Activated T-helper 1 cell treated with anti-CD3 and anti-CD28 coated beads, Interleukin-12 subunit alpha, Interleukin-12 subunit beta, Interleukin-2, Interleukin-4 antibody, amounts not matched to agents 30 ng/mL and 10 ng/mL and 1 ng/mL, durations not matched to agents 14 hours and 24 hours and 36 hours (primary cell): ENCODE measurements around the gene GIMAP6. TPM values are rescaled to one million over a fixed set of nuclear protein-coding genes. Genes with fewer than 3 reads are reported as not detected.
"Not testable (repeated sequence)": the region's sequence is repeated elsewhere in the genome, so short reads cannot be mapped to it uniquely, and the experiment has no call there.

ENCODE experiments used
- DNase-seq: peaks from one replicate; pipeline ENCODE4 v3.0.0; 2021; ENCODE audit warnings: low spot score
- H3K27ac Mint-ChIP-seq: one replicate; pipeline ENCODE4 v1.8.0; 2021; ENCODE audit warnings: mild to moderate bottlenecking, mixed read lengths
- H3K27me3 Mint-ChIP-seq: one replicate; pipeline ENCODE4 v1.8.0; 2022; ENCODE audit warnings: mild to moderate bottlenecking, moderate library complexity, mixed read lengths; ENCODE audit not compliant: insufficient read depth
- H3K36me3 Mint-ChIP-seq: one replicate; pipeline ENCODE4 v1.8.0; 2021; ENCODE audit warnings: low read depth, mixed read lengths
- H3K4me1 Mint-ChIP-seq: one replicate; pipeline ENCODE4 v1.8.0; 2021; ENCODE audit warnings: low read depth, mixed read lengths
- H3K4me3 Mint-ChIP-seq: one replicate; pipeline ENCODE4 v1.8.0; 2021; ENCODE audit warnings: mild to moderate bottlenecking, moderate library complexity, mixed read lengths
- H3K9me3 Mint-ChIP-seq: one replicate; pipeline ENCODE4 v1.8.0; 2021; ENCODE audit warnings: mixed read lengths
- intact Hi-C: fragments of 100-400 bp; cut with micrococcal nuclease; formaldehyde crosslinking; loops from one replicate; pipeline ENCODE4 v1.15.1; 2024
- total RNA-seq: library from RNA; stranded (reverse); gene quantifications from 2 replicates; pipeline ENCODE4 v1.2.3, GENCODE V29; 2022

Gene GIMAP6
- total RNA-seq, 1 donor from 2014 or later: 41.3 TPM

DNA sequence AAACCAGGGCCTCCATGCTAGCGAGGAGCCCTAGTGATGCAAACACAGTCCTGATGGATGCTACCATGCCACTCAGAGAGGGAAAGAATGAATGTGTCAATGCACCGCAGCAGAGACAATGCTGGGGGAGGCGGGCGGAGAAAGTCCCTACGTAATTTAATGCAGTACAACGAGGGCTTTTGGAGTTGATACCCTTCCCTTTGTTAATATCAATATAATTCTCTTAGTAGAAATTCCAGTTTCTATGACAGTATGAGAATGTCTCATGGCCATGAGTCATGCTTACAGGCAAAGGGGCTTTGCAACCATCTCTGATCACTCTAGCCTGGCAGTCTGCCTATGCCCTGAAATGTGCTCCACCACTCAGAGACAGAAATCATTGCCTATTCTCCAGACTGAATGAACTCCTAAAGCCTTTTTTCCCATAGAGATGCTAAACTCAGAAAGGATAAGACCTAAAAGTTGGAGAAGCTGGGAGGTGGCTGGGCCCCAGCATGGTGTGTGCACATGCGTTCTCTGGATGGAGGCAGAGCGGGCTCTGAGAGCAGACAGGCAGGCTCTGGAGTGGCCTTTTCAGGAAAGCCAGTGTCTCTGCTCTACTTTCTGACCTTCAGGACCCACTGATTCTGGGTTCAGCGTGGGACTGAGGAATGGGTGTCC, 33.0 kb upstream of the GIMAP6 start:
- Mint-ChIP-seq H3K4me1 (peaks cover 100% of the 10 kb centered on the region), H3K9me3 (peaks cover 10% of the 10 kb centered on the region), H3K27me3 (no peaks in the 10 kb centered on the region), H3K4me3 (peak overlapping the region; percentile 69), H3K27ac (peak overlapping the region; percentile 91), H3K36me3 (peaks cover 19% of the 10 kb centered on the region)
- intact Hi-C loops: loop anchor here (5.0 kb wide), 4 partner anchors 163 to 362 kb away; partner anchors contain the start of genes ABCB8, ACTR3C, LRRC61 and ZNF775
- DNase-seq: no peak

DNA sequence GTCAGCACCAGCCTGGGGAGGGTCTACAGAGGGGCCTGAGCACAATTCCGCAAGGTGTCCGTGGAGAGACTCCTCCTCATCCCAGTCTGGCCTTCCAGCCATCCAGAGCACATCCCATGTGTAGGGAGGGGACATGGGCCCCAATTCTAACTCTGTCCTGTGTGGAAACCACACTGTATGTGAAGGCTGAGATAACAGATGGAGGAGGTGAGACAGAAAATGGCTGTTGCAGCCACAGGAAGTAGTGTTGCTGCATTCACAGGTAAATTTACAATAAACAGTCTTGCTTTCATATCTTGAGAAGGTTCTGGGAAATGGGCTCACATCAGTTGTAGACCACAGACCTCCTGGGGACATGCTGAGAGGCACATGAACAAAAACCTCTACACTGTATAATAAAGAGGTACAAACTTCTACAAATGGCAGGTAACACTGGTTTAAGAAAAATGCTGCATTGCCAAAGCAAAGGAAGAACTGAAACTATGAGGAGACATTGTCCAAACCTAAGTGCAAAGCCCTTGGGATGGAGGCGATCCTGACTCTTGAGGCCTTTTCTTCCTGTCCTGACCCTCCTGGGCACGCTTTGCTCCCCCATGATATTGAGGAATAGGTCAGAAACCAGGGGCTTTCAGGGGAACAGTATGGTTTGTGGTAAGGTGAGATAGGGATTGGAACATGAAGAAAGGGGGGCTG, 31.8 kb upstream of the GIMAP6 start:
- Mint-ChIP-seq H3K27me3 (no peaks in the 10 kb centered on the region), H3K27ac (peak overlapping the region; percentile 91), H3K36me3 (peaks cover 21% of the 10 kb centered on the region), H3K4me3 (peak overlapping the region; percentile 69), H3K4me1 (peaks cover 90% of the 10 kb centered on the region), H3K9me3 (peaks cover 9% of the 10 kb centered on the region)
- DNase-seq: peak; percentile 61
- intact Hi-C loops: no loop called here

DNA sequence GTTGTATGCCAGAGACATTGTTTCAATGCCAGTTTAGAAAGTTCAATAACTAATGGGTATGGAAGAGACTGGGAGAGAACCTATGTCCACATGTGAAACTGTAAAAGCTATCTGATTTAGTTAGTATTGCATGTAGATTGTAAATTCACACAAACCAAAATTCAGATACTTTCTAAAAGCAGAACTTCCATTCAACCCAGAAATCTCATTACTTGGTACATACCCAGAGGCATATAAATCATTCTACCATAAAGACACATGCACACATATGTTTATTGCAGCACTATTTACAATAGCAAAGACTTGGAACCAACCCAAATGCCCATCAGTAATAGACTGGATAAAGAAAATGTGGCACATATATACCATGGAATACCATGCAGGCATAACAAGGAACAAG, 30.6 kb upstream of the GIMAP6 start:
- H3K27me3 Mint-ChIP-seq, DNase-seq, H3K9me3 Mint-ChIP-seq, intact Hi-C loops: not testable (repeated sequence)
- Mint-ChIP-seq H3K4me3 (peak overlapping the region; percentile 35), H3K27ac (peak overlapping the region; percentile 91), H3K4me1 (peaks cover 79% of the 10 kb centered on the region), H3K36me3 (peaks cover 20% of the 10 kb centered on the region)

DNA sequence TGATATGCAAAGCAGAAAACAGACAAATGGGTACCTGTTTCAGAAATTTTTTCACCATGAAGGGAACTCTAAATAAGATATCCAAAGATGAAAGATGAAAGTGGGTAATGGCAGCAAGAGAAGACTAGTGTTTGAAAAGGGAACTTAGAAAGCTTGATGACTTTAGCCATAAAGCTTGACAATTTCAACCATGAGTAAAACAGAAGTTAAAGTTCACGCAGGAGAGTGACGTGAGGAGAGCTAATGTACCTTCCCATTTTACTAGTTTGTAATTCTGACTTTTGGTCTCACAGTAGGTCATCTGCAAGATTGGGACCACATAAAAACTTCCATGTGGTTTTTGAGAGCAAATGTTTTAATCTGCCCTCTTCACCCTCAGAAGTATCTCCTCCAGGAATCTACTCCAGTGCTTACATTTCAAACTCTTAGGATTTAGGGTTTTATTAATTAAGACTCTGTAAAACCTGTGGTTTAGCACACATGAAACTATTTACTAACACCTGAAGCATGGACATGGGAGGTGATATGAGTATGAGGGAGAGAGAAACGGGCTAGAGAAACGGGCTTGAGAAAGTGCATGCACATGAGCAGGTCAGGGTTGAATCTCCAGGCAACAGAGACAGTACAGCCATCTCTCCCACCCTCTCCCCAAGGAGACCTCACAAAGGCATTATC, 28.9 kb upstream of the GIMAP6 start:
- Mint-ChIP-seq H3K27ac (no peak overlapping the region), H3K36me3 (peaks cover 27% of the 10 kb centered on the region), H3K27me3 (no peaks in the 10 kb centered on the region), H3K9me3 (peaks cover 18% of the 10 kb centered on the region), H3K4me1 (peaks cover 61% of the 10 kb centered on the region), H3K4me3 (no peak overlapping the region)
- intact Hi-C loops: no loop called here
- DNase-seq: no peak

DNA sequence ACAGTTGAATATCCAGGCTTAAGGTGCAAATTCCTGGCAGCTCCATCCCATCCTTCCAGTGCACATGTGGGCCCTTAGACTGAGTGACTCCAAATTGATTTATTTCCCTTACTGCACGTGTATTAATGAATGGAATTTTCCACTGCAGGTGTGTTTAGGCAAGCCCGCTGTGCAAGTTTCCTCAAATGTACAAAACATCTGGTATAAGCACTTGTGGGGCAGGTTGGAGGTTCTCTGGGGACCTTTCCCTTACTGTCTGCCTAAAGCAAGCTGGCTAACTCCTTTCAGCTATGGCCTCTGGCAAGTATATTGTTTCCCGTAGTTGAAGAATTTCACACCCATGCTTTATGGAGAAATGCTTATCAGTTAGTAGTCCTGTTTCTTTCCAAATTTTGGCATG, 25.3 kb upstream of the GIMAP6 start:
- H3K4me1 Mint-ChIP-seq: peaks cover 34% of the 10 kb centered on the region
- peaks cover 42% of the 10 kb centered on the region for H3K9me3 Mint-ChIP-seq
- H3K27me3 Mint-ChIP-seq: no peaks in the 10 kb centered on the region
- peaks cover 37% of the 10 kb centered on the region for H3K36me3 Mint-ChIP-seq
- H3K4me3 Mint-ChIP-seq: no peak overlapping the region
- no peak overlapping the region for H3K27ac Mint-ChIP-seq
- no peak for DNase-seq
- intact Hi-C loops: no loop called here

DNA sequence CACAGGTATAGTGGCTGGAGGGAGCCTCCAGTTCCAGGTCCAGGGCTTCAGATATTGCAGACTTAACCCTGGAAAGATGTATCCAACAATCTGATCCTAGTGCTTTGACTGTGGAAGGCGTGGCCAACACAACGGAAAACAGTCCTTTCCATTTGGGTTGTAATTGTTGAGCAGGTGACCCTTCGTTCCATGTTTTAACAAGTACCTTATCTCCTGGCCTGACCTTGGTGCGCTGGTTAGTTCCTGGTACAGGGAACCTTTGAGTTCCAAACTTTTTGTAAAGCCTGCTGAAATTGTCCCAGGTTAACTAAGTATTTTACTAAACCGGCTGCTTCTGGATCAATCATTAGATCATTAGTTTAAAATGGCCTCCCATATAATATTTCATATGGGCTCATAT, 23.9 kb upstream of the GIMAP6 start:
- peaks cover 21% of the 10 kb centered on the region for H3K4me1 Mint-ChIP-seq
- DNase-seq: no peak
- no peak overlapping the region for H3K27ac Mint-ChIP-seq
- H3K4me3 Mint-ChIP-seq: no peak overlapping the region
- no peaks in the 10 kb centered on the region for H3K27me3 Mint-ChIP-seq
- intact Hi-C loops: no loop called here
- H3K9me3 Mint-ChIP-seq: peaks cover 56% of the 10 kb centered on the region
- peaks cover 30% of the 10 kb centered on the region for H3K36me3 Mint-ChIP-seq

DNA sequence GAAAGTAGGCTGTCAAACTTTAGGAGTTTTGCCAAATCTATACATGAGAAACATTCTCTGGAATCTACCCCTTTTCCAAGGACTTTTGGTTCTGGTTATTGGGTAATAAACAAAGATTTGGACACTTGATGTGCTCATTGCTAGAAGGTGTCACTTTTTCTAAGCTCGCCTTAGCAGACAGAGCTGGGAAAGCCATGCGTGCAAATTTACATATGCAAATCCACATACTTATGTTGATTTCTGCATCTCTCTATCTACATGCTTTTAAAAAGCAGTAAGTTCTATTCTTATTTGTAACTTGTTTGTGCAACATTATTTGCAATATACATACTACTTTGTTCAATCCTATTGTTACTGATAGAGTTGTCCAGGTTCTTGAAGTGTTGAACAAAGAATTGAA, 22.5 kb upstream of the GIMAP6 start:
- DNase-seq: no peak
- Mint-ChIP-seq H3K27ac (no peak overlapping the region), H3K9me3 (peaks cover 60% of the 10 kb centered on the region), H3K4me3 (no peak overlapping the region), H3K27me3 (no peaks in the 10 kb centered on the region), H3K36me3 (peaks cover 31% of the 10 kb centered on the region), H3K4me1 (peaks cover 16% of the 10 kb centered on the region)
- intact Hi-C loops: no loop called here

DNA sequence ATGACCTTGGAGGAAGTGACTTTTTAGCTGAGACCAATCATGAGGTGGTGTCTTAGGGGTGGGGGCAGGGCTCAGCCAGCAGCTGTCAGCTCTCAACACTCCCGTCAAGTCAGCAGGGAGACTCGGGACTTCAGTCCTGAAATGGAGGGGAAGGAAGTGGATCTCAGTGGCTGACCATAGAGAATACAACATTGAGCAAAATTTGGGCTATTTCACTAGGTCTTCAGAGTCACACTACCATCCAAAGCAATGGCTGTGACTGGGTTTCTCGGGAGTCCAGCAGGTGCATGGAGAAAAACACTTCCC, 16.8 kb upstream of the GIMAP6 start:
- Mint-ChIP-seq H3K36me3 (peaks cover 36% of the 10 kb centered on the region), H3K4me1 (peaks cover 45% of the 10 kb centered on the region), H3K27ac (peak overlapping the region; percentile 79), H3K9me3 (peaks cover 70% of the 10 kb centered on the region), H3K27me3 (no peaks in the 10 kb centered on the region), H3K4me3 (no peak overlapping the region)
- no peak for DNase-seq
- intact Hi-C loops: no loop called here

DNA sequence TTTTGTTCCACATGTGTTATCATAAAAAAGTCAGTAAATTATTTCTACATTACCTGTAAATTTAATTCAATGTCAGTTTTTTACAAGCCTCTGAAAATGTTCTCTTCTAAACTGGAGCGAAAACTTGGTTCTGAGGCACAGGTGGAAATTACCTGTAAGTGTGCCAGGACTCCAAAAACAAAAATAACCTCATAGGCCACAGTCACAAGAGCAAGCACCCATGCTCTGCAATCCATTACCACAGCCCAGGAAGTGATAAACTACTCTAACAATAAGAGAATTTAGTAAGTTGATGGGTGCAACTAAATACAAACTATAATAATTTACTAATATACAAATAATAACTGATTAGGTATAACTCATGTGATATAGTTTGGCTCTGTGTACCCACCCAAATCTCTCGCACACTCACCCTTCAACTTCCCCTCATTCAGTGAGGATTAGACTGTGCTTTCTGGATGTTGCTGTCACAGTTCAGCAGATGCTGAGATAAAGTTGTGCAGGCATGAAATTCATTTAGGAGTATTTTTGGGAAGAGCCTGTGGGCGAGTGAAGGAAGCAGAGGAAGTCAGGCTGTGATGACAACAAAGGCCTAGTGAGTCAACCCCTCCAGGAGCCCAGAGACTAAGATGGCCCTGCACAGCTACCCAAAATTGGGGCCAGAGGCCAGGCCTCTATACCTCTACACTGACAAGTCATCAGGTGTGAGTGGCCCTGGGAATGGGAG, 16.3 kb upstream of the GIMAP6 start:
- H3K27ac Mint-ChIP-seq: peak overlapping the region; percentile 79
- DNase-seq: no peak
- peak overlapping the region; percentile 26 for H3K4me3 Mint-ChIP-seq
- intact Hi-C loops: no loop called here
- no peaks in the 10 kb centered on the region for H3K27me3 Mint-ChIP-seq
- H3K4me1 Mint-ChIP-seq: peaks cover 48% of the 10 kb centered on the region
- peaks cover 70% of the 10 kb centered on the region for H3K9me3 Mint-ChIP-seq
- H3K36me3 Mint-ChIP-seq: peaks cover 35% of the 10 kb centered on the region

DNA sequence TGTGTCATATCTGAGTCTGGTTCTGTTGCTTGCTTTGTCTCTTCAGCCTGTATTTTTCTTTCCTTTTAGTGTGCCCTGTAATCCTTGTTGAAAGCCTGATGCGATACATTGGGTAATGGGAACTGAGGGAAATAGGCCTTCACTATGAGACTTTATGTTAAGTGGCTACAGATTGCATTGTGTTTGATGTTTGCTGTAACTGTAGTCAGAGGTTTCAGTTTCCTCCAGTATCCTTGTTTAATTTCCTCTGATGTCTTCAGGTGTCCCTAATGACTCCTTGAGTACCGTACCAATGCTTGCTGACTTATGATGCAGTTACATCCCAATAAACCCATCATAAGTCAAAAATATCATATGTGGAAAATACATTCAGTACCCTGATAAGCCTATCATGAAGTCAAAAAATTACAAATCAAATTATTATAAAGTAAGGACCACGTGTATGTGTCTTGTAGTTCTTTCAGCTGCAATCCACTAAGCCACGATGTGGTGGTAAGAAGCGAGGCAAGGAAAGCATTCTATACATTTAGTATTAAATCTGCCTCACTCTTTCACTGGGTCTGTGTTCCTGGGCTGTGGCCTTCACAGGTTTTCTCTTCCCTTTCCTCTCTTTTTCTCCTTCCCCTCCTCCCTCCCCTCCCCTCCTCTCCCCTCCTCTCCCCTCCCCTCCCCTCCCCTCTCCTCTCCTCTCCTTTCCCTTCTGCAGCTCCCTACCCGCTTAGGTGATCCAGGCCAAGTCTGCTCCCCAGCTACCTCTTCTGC, 13.3 kb upstream of the GIMAP6 start:
- no peaks in the 10 kb centered on the region for H3K27me3 Mint-ChIP-seq
- H3K36me3 Mint-ChIP-seq: peaks cover 33% of the 10 kb centered on the region
- H3K4me1 Mint-ChIP-seq: peaks cover 52% of the 10 kb centered on the region
- H3K27ac Mint-ChIP-seq: no peak overlapping the region
- H3K4me3 Mint-ChIP-seq: no peak overlapping the region
- peaks cover 47% of the 10 kb centered on the region for H3K9me3 Mint-ChIP-seq
- no peak for DNase-seq
- intact Hi-C loops: no loop called here

DNA sequence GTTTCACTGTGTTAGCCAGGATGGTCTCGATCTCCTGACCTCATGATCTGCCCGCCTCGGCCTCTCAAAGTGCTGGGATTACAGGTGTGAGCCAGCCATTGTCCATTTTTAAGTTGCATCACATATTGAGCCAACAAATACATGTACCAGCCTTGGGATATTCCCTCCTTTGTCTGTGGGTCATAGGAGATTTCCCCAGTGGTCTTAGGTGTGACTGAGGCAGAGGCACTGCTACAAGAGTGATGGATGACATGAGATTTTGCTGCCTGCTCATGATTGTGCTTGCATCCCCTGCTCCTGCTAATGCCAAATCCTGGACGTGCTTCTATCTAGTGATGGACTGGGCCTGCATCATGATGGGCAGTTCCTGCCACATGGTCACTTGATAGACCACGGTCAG, 10.7 kb upstream of the GIMAP6 start:
- H3K27ac Mint-ChIP-seq: no peak overlapping the region
- H3K9me3 Mint-ChIP-seq: peaks cover 50% of the 10 kb centered on the region
- H3K36me3 Mint-ChIP-seq: peaks cover 25% of the 10 kb centered on the region

DNA sequence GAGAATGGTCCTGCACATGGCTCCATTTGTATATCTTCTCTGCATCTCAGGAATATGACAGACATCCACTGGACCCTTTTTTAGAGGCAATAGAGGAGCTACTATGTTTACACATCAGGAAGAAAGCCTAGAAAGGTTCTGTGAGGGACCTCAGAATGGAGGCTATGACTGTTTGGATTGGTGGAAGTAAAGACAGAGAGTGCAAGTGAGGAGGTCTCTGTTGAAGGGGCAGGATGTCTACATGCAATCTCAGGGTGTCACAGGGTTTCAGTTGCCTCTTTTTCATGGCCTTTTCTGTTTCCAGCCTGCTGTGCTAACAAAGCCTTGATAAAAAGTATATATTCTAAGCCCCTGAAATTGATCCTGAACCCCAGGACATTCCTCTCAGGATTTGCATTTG, 9.7 kb upstream of the GIMAP6 start:
- H3K36me3 Mint-ChIP-seq: peaks cover 32% of the 10 kb centered on the region
- no peak for DNase-seq
- intact Hi-C loops: no loop called here
- H3K4me3 Mint-ChIP-seq: no peak overlapping the region
- peaks cover 58% of the 10 kb centered on the region for H3K9me3 Mint-ChIP-seq
- H3K27ac Mint-ChIP-seq: peak overlapping the region; percentile 26
- no peaks in the 10 kb centered on the region for H3K27me3 Mint-ChIP-seq
- peaks cover 34% of the 10 kb centered on the region for H3K4me1 Mint-ChIP-seq

More for the DNA sequence above, 10.7 kb upstream of the GIMAP6 start:
- intact Hi-C loops: no loop called here
- no peak for DNase-seq
- Mint-ChIP-seq H3K4me1 (peaks cover 35% of the 10 kb centered on the region), H3K27me3 (no peaks in the 10 kb centered on the region), H3K4me3 (no peak overlapping the region)
